Stimulated activated CD4-positive, alpha-beta T cell treated with anti-CD3 and anti-CD28 coated beads, Interleukin-15, amount 100 ng/mL, for 48 hours (primary cell): ENCODE measurements around the gene CAPZA1.
A peak's percentile ranks its signal among the peaks of the same experiment; 100 is the strongest.

Experiments used
- DNase-seq, 2 donors: peaks; one replicate each; pipeline ENCODE4 v3.0.0-alpha.2; 2020; ENCODE audit warnings: low read depth in 2 of 2

Gene CAPZA1

DNA sequence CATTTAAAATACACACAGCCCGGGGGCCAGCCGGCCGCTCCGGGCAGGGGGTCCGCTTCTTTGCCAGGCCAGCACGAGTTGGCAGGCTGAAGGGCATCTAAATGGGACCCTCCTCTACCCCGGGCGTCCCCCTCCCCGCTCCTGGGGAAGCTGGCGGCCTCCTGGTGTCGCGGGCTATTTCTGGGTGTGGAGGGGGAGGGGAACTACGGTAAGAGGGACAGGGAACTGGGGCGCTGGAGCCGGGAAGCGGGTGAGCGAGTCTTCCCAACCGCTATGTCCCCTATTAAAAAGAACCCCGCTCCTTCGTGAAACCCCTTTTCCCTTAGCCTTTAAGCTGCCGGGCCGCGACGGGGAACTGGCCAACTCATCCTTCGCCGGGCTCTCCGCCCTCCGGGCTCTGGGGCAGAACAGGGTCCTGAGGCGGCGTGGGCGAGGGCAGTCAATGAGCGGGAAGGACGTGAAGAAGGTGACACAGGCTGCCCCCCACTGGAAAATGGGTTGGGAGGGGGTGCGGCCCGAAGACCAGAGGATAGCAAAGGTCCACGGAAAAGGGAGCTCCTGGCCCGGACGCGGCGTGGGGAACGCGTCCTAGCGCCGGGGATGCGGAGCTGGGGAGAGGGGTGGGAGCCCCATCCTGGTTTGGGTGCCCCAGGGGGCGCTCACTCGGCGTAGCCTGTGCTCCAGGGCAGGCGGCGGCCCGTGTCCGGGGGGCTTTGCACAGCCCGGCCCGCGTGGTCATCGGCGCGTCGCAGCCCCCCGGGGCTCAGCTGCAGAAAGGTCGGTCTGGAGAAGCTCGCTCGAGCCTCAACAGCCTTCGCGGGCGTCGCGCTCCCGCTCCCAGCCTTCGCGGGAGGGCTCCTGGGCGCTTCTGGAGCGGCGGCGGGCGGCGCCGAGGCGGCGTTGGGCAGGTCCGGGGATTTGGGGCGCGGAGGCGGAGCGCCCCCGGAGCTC is 95.0 kb downstream of the CAPZA1 start:
- DNase-seq = no peak

DNA sequence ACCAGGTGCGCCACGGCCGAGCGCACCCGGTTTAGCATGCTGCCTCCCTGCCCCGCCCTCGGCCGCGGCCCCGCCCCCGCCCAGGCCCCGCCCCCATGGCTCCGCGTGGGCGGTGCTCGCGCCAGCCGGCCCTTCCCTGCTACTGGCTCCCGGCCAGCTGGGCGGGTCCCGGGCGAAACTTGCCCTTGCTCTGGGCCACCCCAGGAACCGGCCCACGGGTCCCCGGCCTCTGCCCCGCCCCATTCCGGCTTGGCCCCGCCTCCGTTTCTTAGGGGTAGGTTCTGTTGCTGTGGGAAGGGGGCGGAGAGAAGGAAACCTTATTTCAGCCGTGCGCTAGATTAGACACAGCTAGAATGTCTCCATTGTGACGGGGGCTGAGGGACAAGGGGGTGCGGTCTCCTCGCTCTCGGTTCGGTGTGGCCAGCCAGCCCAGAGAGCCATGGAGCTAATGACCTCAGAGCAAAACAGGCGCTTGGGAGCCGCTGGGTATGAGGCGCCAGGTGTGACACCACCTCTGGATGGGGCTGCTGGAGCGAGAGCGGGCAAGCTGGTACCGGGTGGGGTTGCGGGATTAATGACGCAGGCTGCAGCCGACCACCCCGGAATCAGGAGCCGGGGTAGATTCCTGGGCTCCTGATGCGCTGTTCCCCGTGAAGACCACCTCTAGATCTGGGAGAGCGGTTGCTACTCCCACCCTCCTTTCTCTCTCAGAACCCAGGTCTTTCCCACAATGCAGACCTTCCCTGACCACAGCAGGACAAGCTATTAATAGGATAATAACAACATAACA is 95.8 kb downstream of the CAPZA1 start, which contains the start of gene PPM1J:
Gene PPM1J, minus strand, starts transcription at position 69 of the 790 bp plus-strand sequence. Its CDS starts 31 bp downstream, at position 38.
- DNase-seq = peak; percentile 89 to 94

DNA sequence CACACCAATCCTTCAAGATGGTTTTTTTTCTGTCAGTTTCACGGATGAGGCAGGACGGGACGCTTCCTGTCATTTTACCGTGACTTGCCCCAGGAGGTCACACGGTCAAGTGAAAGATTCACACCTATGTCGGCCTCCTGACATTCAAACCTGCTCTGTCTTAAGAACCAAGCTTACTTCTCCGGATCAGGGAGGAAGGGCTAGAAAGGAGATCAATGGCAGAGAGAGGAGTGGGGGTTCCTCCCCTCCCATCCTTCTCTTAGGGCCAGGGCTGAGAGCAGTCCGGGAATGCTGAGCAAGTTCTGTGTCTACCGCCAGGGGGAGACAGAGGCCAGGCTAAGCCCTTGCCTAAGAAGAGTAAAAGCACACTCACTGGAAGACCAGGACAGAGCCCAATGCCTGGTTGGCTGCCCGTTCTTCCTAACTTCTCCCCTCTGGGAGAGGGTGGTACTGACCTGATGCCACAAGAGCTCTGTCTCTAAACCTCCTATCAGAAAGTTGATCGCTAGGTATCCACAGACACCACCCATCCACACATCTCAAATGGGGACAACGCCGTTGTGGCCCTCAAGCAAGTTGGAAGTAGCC is 96.6 kb downstream of the CAPZA1 start:
- DNase-seq = peak; percentile 52 to 77

DNA sequence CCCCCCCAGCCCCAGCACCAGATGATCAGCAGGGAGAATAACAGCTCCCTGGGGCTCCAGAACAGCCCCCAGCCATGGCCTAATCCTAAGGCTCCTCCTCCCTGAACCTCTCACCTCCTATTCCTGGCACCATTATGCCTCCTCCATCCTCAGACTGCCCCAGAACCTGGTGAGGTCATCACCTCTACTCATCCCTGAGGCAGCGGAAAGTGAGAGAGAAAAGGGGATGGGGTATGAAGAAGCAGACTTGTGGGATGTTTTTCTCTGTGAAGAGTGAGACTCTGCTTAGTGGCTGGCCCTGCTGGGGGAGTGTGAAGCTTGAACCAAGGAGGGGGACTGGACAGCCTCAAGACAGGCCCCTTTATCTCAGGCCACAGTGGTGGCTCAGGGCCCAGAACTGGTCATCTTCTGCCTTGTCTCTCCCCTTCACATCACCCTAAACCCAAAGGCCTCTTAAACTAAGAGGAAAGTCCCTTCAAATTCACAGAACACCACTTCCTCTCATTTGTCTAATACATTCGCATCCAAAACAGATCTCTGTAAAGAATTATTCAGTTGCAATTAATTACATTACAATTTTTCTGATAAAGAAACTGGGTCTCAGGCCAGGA is 97.7 kb downstream of the CAPZA1 start:
- no peak for DNase-seq

DNA sequence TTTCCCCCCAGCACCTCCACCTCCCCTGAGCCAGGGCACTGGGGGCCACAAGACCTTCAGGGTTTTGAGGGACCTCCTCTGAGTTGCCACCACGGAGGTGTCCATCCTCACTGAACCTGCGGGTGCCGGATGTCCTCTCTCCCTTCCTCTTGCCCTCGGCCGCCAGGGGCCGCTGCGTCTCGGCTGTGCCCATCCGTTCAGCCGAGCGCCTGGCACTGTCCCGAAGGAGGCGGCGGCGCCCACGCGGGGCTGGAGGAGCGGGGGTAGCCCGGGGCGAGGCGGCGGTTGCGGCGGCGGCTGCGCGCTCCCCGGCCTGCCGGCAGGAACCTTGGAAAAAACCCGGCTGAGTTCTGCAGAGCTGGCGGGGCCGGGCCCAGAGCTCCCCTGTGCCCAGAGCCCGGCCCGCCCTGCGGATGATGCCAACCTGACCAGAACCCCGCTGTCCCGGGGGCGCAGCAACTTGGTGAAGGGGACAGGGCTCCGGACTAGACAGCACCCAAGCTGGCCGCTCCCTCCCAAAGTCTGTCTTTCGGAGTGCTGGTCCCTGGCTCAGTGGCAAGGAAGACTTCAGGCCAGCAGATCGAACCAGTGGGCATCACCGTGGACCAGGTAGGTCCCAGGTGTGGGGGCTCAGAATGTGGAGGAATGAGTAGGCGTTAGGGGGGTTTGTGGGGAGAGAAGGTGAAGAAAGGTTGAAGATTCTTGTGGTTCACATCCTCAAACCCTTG is 99.2 kb downstream of the CAPZA1 start:
- DNase-seq = peak; percentile 55 to 74

DNA sequence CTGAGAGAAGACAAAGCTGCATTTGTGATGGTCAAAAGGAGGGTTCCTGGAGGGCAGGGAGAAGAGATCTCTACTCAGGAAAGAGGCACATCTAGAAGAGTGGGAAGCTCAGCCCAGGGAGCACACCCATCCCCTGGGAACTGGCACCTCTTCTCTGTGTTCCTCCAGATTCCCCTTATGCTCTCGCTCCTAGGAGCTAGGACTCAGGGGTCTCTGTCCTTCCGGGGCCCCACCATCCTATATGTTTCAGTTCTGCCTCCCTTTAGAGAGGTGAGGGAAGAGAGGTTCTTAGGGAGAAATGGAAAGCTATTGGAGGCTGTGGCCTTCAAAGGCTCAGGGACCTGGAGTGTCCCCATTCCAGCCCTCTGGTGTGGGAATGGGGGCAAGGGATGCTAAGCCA is 100.1 kb downstream of the CAPZA1 start:
- DNase-seq = no peak

DNA sequence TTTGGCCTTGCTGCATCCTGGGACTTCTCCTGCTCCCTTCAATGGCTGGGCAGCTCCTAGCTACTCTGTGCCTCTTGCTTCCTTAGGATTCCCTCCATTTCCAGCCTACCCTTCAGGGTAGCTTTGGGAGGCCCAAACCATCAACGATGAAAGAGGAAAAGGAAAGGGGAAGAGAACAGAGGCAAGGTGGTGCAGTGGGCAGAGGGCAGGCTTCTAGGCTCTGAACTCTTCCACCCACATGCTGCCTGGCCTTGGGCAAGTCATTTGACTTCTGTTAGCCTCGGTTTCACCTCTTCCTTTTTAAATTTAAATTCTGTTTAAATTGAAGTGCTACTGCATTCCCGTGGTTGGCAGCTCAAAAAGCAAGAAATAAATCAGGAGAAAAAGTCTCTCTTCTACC is 101.2 kb downstream of the CAPZA1 start:
- no peak for DNase-seq
